MCF 10A (cell line): ENCODE results near the gene LAMB4. TPM values are rescaled to one million over a fixed set of nuclear protein-coding genes. Genes with fewer than 3 reads are reported as not detected.

Source experiments
- BruUV-seq: library from RNA; stranded (reverse); fragments of 400-500 nt; replicated peaks from 2 replicates; lab custom pipeline; 2021; lab: Mats Ljungman, UMichigan
- CTCF ChIA-PET: fragments of 300-600 bp; sonication (Branson Sonifier 250); formaldehyde crosslinking; extraction: SDS; loops from one replicate; lab custom pipeline; 2021; ENCODE audit warnings: antibody characterized with exemption, inconsistent platforms; lab: Yijun Ruan, JAX
- POLR2A ChIA-PET: fragments of 300-600, 350-650 bp; sonication (Branson Sonifier 250); formaldehyde crosslinking; extraction: SDS; loops from one replicate; lab custom pipeline; 2020; ENCODE audit warnings: antibody characterized with exemption, inconsistent platforms; lab: Yijun Ruan, JAX
- DNase-seq: peaks from one replicate; pipeline ENCODE4 v3.0.0-alpha.2; 2018; ENCODE audit not compliant: unreplicated experiment
- H3K27ac Mint-ChIP-seq: one replicate; pipeline ENCODE4 v1.8.0; 2022; ENCODE audit warnings: mild to moderate bottlenecking, low read depth, mixed read lengths; ENCODE audit not compliant: unreplicated experiment
- H3K27me3 Mint-ChIP-seq: one replicate; pipeline ENCODE4 v1.8.0; 2022; ENCODE audit warnings: mixed read lengths; ENCODE audit not compliant: insufficient read depth, unreplicated experiment
- H3K36me3 Mint-ChIP-seq: one replicate; pipeline ENCODE4 v1.8.0; 2022; ENCODE audit warnings: mild to moderate bottlenecking, moderate library complexity, mixed read lengths; ENCODE audit not compliant: insufficient read depth, unreplicated experiment
- H3K4me1 Mint-ChIP-seq: one replicate; pipeline ENCODE4 v1.8.0; 2022; ENCODE audit warnings: mixed read lengths; ENCODE audit not compliant: insufficient read depth, unreplicated experiment
- H3K4me3 Mint-ChIP-seq: one replicate; pipeline ENCODE4 v1.8.0; 2022; ENCODE audit warnings: mild to moderate bottlenecking, moderate library complexity, mixed read lengths; ENCODE audit not compliant: unreplicated experiment
- H3K9me3 Mint-ChIP-seq: one replicate; pipeline ENCODE4 v1.8.0; 2022; ENCODE audit warnings: mixed read lengths; ENCODE audit not compliant: unreplicated experiment
- intact Hi-C: fragments of 100-400 bp; cut with micrococcal nuclease; formaldehyde crosslinking; loops from 2 replicates; pipeline ENCODE4 v1.14.1; 2022
- total RNA-seq: library from RNA; stranded (reverse); gene quantifications from 2 replicates; pipeline ENCODE4 v1.2.3, GENCODE V29; 2022
- TF ChIP-seq, protein P1 (sequence below): fragments of 200-600 bp; IDR thresholded peaks from one replicate; pipeline ENCODE4 v1.8.0; 2022; ENCODE audit warnings: antibody characterized with exemption, mild to moderate bottlenecking; ENCODE audit not compliant: unreplicated experiment

Gene LAMB4
- total RNA-seq, 1 experiment from 2014 or later: 0.35 TPM

DNA sequence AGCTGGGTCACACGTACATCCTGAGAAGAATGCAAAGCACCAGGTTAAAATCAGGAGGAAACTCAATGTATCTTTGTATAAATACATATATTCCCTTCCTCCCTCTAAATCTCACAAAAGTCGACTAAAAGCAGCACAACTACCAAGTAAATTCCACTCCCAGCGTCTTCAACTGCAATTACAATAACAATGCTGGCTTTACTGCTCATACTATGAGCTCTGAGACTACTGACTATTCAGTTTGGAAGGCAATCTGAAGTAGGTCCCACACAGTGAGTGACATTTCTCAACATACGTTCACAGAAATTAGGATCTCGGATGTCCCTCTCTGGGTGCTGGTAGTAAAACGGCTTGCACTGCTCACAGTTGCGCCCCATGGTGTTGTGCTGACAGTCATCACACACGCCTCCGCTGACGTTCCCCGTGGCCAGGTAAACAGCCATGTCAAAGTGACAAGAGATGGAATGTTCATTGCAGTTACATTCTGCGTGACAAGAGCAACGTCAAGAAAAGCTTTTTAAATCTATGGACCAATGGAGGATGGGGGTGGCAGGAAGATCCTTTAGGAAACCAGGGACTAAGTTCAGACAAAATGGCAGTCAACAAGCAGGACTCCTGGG, 154.7 kb downstream of the LAMB4 start:
- H3K27me3 Mint-ChIP-seq: no peaks in the 10 kb centered on the region
- CTCF ChIA-PET: no interaction called here
- TF ChIP-seq, protein P1, sequence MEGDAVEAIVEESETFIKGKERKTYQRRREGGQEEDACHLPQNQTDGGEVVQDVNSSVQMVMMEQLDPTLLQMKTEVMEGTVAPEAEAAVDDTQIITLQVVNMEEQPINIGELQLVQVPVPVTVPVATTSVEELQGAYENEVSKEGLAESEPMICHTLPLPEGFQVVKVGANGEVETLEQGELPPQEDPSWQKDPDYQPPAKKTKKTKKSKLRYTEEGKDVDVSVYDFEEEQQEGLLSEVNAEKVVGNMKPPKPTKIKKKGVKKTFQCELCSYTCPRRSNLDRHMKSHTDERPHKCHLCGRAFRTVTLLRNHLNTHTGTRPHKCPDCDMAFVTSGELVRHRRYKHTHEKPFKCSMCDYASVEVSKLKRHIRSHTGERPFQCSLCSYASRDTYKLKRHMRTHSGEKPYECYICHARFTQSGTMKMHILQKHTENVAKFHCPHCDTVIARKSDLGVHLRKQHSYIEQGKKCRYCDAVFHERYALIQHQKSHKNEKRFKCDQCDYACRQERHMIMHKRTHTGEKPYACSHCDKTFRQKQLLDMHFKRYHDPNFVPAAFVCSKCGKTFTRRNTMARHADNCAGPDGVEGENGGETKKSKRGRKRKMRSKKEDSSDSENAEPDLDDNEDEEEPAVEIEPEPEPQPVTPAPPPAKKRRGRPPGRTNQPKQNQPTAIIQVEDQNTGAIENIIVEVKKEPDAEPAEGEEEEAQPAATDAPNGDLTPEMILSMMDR: no peak
- intact Hi-C loops: no loop called here
- peaks cover 96% of the 10 kb centered on the region for H3K36me3 Mint-ChIP-seq
- no peak for DNase-seq
- peak overlapping the region; percentile 63 for H3K27ac Mint-ChIP-seq
- H3K4me1 Mint-ChIP-seq: peaks cover 31% of the 10 kb centered on the region
- POLR2A ChIA-PET: interaction anchor here (1.0 to 13.1 kb wide), 5 partner anchors 10 to 232 kb away, joined by 3 to 337 read pairs (median 7); partner anchors contain the start of genes CBLL1 and LAMB1
- no TSS peak for BruUV-seq
- no peak overlapping the region for H3K4me3 Mint-ChIP-seq
- no peaks in the 10 kb centered on the region for H3K9me3 Mint-ChIP-seq

DNA sequence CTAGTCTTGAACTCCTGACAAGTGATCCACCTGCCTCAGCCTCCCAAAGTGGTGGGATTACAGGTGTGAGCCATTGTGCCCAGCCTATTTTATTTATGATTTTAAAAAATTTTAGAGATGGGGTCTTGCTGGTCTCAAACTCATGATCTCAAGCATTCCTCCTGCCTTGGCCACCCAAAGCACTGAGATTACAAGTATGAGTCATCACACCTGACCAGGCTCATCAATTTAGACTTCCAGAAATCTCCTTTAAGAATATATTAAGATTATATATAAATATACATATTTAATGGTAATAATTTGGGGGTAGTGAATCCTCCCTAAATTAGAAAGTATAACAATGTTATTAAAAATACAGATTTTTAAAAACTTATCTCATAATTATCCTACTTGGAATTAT, 156.3 kb downstream of the LAMB4 start:
- H3K4me1 Mint-ChIP-seq: peaks cover 36% of the 10 kb centered on the region
- no peaks in the 10 kb centered on the region for H3K27me3 Mint-ChIP-seq
- peak overlapping the region; percentile 88 for H3K27ac Mint-ChIP-seq
- no peak overlapping the region for H3K4me3 Mint-ChIP-seq
- H3K36me3 Mint-ChIP-seq: peaks cover 80% of the 10 kb centered on the region
- BruUV-seq: no TSS peak
- H3K9me3 Mint-ChIP-seq: no peaks in the 10 kb centered on the region
- ChIA-PET POLR2A (interaction anchor here (0.9 to 13.1 kb wide), 21 partner anchors 10 to 231 kb away, joined by 3 to 337 read pairs (median 7); partner anchors contain the start of genes CBLL1, DLD and LAMB1), CTCF (interaction anchor here (0.6 to 2.2 kb wide), 6 partner anchors 8 to 214 kb away, joined by 3 to 8 read pairs (median 4); no protein-coding TSS in a partner anchor)
- intact Hi-C loops: no loop called here
- DNase-seq: no peak
- TF ChIP-seq, protein P1: no peak

Other genes with a start within 250 kb of the LAMB4 start
- 83.0 and 85.7 TPM in 2 replicates for gene DLD, start 239.2 kb downstream of the LAMB4 start, total RNA-seq
- gene LAMB1, start 127.2 kb downstream of the LAMB4 start, total RNA-seq: 199 and 275 TPM in 2 replicates